Measurements from ENCODE around the gene CXCL5. TPM values are rescaled to one million over a fixed set of nuclear protein-coding genes. Genes with fewer than 3 reads are reported as not detected.

The CXCL5 gene
- total and polyA plus RNA-seq, 2 experiments from 2014 or later: 7.5 to 7.6 TPM

GRCh38 chr4:74006009-74006476, 7.6 kb upstream of the CXCL5 start (continued):
- TF ChIP-seq ZNF462 (CRISPR knock-in tag; IDR thresholded peaks at IDR 0.05): no peak

DNA sequence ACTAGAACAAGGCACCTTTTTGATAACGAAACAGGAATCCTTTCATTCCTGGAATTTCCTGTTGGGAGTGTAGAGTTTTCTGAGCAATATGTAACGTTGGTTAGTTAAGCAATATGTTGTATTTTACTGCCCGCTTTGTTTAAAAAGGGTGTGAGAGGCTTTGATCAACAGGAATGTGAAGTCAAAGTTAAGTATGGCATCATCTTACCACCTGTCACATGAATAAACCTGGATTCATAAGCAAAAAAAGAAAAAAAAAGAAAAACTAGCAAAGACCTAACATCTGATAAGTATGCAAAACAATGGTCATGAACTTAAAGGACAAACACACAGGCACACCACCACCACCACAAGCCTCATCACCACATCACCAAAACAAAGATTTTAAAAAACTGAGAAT, 7.1 kb upstream of the CXCL5 start:
- Histone ChIP-seq H3K4me2 (peak overlapping the region; percentile 24; the same call in 1 of the 2 replicates), H3K4me3 (no peak overlapping the region), H4K20me1 (replicated peaks; ENCODE audit: insufficient read depth) (no peaks in the 10 kb centered on the region), H3K4me1 (ENCODE audit: insufficient read depth) (peaks cover 16% of the 10 kb centered on the region), H3K36me3 (ENCODE audit: insufficient read depth) (no peaks in the 10 kb centered on the region; the same call in 1 of the 2 replicates), H3K9me2 (ENCODE audit: insufficient read depth) (peaks cover 4% of the 10 kb centered on the region; the same call in 1 of the 2 replicates), H3K79me2 (replicated peaks; ENCODE audit: insufficient read depth) (no peaks in the 10 kb centered on the region), H2AFZ (no peak overlapping the region), H3F3A (replicated peaks; ENCODE audit: low read depth) (no peaks in the 10 kb centered on the region), H3K27me3 (ENCODE audit: insufficient read depth) (no peaks in the 10 kb centered on the region), H3K27ac (ENCODE audit: low read depth) (0 out of 2 replicates have a peak overlapping the region, but pooled peaks have one; percentile 26)
- Mint-ChIP-seq H3K27me3 (ENCODE audit: insufficient read depth, low read depth, poor library complexity) (no peaks in the 10 kb centered on the region), H3K27ac (no peak overlapping the region), H3K4me3 (no peak overlapping the region), H3K36me3 (ENCODE audit: low read depth) (peaks cover 13% of the 10 kb centered on the region), H3K4me1 (peaks cover 15% of the 10 kb centered on the region), H3K9me3 (peaks cover 6% of the 10 kb centered on the region; the same call in 2 of the 3 replicates)
- ATAC-seq (no peak), DNase-seq (ENCODE audit: low spot score) (no peak)
- TF ChIP-seq NANOG (IDR thresholded peaks at IDR 0.05; ENCODE audit: borderline replicate concordance) (no peak), ZNF331 (CRISPR knock-in tag; IDR thresholded peaks at IDR 0.05; ENCODE audit: low read depth) (no peak), JUNB (IDR thresholded peaks at IDR 0.05; ENCODE audit: unreplicated experiment) (no peak), REST (IDR thresholded peaks at IDR 0.05; ENCODE audit: unreplicated experiment) (no peak)
